Measurements from ENCODE around the gene RPAP3.

The RPAP3 gene

DNA sequence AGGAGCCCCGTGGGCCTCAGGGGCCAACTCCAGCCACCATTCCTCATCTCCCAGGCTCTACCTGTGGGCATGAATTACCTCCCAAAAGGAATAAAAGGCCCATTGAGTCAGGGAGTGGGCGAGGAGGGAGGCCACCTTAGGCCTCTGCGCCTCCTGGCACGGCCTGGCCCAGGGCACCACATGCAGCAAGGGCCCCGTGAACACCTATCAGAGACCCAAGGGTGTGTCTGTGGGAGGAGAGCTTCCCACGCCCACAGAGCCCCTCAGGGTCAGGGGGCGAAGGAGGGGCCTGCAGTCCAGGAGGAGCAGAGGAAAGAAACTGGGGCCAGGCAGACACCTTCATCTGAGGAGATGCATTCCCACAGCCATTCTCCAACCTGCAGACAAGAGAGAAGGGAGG, 40.7 kb upstream of the RPAP3 start:
- no peak overlapping the region for H3K4me3 Mint-ChIP-seq
- H3K27me3 Mint-ChIP-seq (ENCODE audit: low read depth) = peaks cover 17% of the 10 kb centered on the region
- no peaks in the 10 kb centered on the region for H3K9me3 Mint-ChIP-seq
- no peaks in the 10 kb centered on the region for H3K36me3 Mint-ChIP-seq (ENCODE audit: low read depth)
- H3K4me1 Mint-ChIP-seq (ENCODE audit: low read depth) = peaks cover 5% of the 10 kb centered on the region
- H3K27ac Mint-ChIP-seq = no peak overlapping the region

DNA sequence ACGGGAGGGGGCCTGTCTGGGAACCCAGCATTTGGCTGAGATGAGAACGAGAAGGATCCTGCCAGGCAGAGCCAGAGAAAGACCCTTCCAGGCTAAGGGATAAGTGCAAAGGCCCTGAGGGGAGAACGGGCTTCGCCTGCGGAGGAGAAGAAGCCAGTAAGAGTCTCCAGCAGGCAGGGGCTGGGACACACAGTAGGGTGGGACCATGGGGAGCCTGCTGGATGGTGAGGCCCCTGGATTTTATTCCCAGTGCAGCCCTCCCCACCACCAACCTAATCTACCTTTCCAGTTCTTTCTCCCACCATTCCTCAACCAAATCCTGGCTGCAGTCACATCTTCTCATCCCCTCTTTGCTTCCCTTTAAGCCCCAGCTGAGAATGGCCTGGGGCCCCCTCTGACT, 40.2 kb upstream of the RPAP3 start:
- Mint-ChIP-seq H3K4me1 (ENCODE audit: low read depth) (peaks cover 9% of the 10 kb centered on the region), H3K4me3 (no peak overlapping the region), H3K27ac (no peak overlapping the region), H3K36me3 (ENCODE audit: low read depth) (no peaks in the 10 kb centered on the region), H3K27me3 (ENCODE audit: low read depth) (peaks cover 17% of the 10 kb centered on the region), H3K9me3 (no peaks in the 10 kb centered on the region)

DNA sequence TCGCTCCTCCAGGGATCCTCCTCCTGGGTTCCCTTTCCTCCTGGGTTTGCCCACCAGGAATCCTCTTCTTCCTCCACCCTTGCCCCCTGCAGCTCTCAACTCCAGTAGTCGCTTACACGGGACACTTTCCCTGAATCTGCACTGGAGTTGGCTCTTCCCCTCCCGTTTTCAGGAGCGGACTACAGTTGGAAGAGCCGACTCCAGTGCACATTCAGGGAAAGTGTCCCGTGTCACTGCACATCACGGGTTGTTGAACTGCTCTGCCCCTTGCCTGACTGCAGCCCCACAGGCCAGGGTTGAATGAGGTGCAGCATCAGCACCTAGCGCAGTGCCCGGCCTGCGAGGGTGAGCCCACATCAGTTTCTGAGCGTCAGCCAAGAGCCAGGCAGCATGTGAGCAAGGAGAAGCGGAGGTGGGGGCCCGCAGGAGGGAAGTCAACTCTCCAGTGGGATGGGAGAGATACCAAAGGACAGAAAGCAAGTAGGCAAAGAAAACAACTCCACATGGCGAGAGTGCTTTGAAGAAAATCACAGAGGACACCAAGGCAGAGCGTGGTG, 39.7 kb upstream of the RPAP3 start:
- H3K27ac Mint-ChIP-seq = no peak overlapping the region
- no peak overlapping the region for H3K4me3 Mint-ChIP-seq
- peaks cover 9% of the 10 kb centered on the region for H3K4me1 Mint-ChIP-seq (ENCODE audit: low read depth)
- peaks cover 17% of the 10 kb centered on the region for H3K27me3 Mint-ChIP-seq (ENCODE audit: low read depth)
- H3K9me3 Mint-ChIP-seq = no peaks in the 10 kb centered on the region
- no peaks in the 10 kb centered on the region for H3K36me3 Mint-ChIP-seq (ENCODE audit: low read depth)

DNA sequence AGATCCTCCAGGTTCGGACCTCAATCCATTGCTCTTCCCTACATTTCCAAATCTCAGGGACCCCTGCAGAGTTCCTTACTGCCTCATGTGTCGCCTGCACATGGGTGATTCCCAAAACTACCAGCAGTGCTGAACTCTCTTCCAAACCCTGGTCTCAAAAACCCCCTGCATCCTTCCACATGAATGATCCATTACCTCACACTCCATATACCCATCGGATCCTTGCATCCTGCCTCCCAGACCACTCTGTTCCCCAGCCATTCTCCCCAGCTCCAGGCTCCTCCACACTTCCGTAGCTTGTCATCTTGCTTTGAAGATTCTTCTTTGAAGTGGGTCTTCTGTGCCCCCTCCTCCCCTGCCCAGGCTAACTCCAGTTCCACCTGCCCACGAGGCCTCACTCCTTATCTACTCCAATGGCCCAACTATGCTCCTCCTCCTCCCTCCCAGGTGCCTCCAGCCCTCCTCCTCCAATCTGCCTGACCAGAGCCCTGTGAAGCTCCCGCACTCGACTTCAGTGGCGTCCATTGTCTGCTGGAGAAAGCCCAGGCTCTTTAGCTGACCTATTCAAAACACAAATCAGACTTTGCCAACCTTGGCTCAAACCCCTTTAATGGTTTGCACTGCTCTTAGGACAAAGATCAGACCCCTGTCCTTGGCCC, 39.1 kb upstream of the RPAP3 start:
- H3K36me3 Mint-ChIP-seq (ENCODE audit: low read depth) = no peaks in the 10 kb centered on the region
- H3K27ac Mint-ChIP-seq = no peak overlapping the region
- peaks cover 17% of the 10 kb centered on the region for H3K27me3 Mint-ChIP-seq (ENCODE audit: low read depth)
- H3K4me3 Mint-ChIP-seq = no peak overlapping the region
- no peaks in the 10 kb centered on the region for H3K9me3 Mint-ChIP-seq
- H3K4me1 Mint-ChIP-seq (ENCODE audit: low read depth) = peaks cover 9% of the 10 kb centered on the region

DNA sequence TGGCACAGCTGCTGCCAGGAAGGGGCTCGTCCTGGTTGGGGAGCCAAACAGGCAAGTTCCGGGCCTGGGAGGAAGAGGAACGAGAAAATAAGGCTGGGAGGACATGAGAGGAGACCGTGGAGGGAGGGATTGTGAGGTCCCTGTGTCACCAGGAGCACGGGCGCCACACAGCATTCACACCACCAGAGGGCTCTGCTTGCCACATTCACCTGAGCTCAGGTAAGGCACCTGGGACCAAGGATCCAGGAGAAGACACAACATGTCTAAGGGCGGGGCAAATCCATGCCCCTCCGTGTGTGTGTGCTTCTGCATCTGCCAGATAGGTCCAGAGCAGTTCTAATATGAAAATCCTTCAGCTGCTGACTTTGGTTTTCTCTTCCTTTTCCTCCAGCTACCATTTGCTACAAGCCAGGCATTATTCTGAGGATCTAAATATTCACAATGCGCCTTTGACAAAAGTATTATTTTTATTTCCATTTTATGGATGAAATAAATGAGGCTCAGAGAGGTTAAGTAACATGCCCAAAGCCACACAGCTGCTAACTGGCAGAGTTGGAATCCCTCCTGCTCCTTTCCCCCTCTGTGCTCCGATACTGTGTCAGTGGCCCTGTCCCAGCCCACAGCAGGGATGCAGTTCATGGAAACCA, 38.3 kb upstream of the RPAP3 start:
- Mint-ChIP-seq H3K9me3 (no peaks in the 10 kb centered on the region), H3K36me3 (ENCODE audit: low read depth) (no peaks in the 10 kb centered on the region), H3K27ac (no peak overlapping the region), H3K27me3 (ENCODE audit: low read depth) (peaks cover 17% of the 10 kb centered on the region), H3K4me3 (no peak overlapping the region), H3K4me1 (ENCODE audit: low read depth) (peaks cover 9% of the 10 kb centered on the region)

DNA sequence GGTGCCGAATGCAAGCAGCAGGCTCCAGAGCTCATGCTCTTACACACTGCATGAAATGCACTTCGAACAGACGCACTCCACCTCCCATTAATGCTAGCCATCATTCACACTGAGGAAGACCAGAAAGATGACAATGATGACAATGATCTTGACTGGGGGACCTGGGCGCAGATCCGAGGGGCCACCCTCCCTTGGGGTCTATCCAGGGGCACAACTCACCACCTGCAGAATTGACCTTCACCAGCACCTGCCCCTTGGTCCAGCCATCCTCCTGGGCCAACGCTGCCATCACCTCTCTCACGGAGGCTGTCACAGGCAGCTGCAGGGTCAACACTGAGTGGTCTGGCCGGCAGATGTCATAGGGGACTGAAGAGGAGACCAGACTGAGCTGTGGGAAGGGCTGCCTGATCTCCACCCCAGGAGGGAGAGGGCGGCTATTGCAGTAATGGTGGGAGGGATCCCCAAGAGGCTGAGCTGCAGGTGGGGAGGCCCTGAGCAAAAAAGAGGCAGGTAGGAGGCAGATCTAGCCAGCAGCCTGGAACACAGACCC, 37.6 kb upstream of the RPAP3 start:
- Mint-ChIP-seq H3K4me1 (ENCODE audit: low read depth) (peaks cover 9% of the 10 kb centered on the region), H3K36me3 (ENCODE audit: low read depth) (no peaks in the 10 kb centered on the region), H3K9me3 (no peaks in the 10 kb centered on the region), H3K27ac (no peak overlapping the region), H3K27me3 (ENCODE audit: low read depth) (peaks cover 17% of the 10 kb centered on the region), H3K4me3 (no peak overlapping the region)

GRCh38 chr12:47742253-47742825, 36.5 kb upstream of the RPAP3 start:
- Mint-ChIP-seq H3K9me3 (no peaks in the 10 kb centered on the region), H3K4me1 (ENCODE audit: low read depth) (peaks cover 9% of the 10 kb centered on the region), H3K27me3 (ENCODE audit: low read depth) (peaks cover 17% of the 10 kb centered on the region), H3K36me3 (ENCODE audit: low read depth) (no peaks in the 10 kb centered on the region), H3K4me3 (no peak overlapping the region), H3K27ac (no peak overlapping the region)

GRCh38 chr12:47741340-47741703, 35.5 kb upstream of the RPAP3 start:
- H3K4me1 Mint-ChIP-seq (ENCODE audit: low read depth) = peaks cover 9% of the 10 kb centered on the region
- H3K27ac Mint-ChIP-seq = no peak overlapping the region

GRCh38 chr12:47740606-47741339, 34.9 kb upstream of the RPAP3 start:
- no peak overlapping the region for H3K4me3 Mint-ChIP-seq
- peaks cover 9% of the 10 kb centered on the region for H3K4me1 Mint-ChIP-seq (ENCODE audit: low read depth)
- peaks cover 17% of the 10 kb centered on the region for H3K27me3 Mint-ChIP-seq (ENCODE audit: low read depth)
- H3K27ac Mint-ChIP-seq = no peak overlapping the region
- H3K36me3 Mint-ChIP-seq (ENCODE audit: low read depth) = no peaks in the 10 kb centered on the region
- no peaks in the 10 kb centered on the region for H3K9me3 Mint-ChIP-seq

More at GRCh38 chr12:47741340-47741703, 35.5 kb upstream of the RPAP3 start:
- Mint-ChIP-seq H3K4me3 (no peak overlapping the region), H3K27me3 (ENCODE audit: low read depth) (peaks cover 17% of the 10 kb centered on the region), H3K36me3 (ENCODE audit: low read depth) (no peaks in the 10 kb centered on the region), H3K9me3 (no peaks in the 10 kb centered on the region)

- Mint-ChIP-seq H3K4me1 (ENCODE audit: low read depth) (peaks cover 9% of the 10 kb centered on the region), H3K27me3 (ENCODE audit: low read depth) (peaks cover 14% of the 10 kb centered on the region), H3K9me3 (no peaks in the 10 kb centered on the region), H3K36me3 (ENCODE audit: low read depth) (no peaks in the 10 kb centered on the region), H3K4me3 (no peak overlapping the region), H3K27ac (no peak overlapping the region)
These were observed 34.1 kb upstream of the RPAP3 start for GRCh38 chr12:47739979-47740378.

- H3K4me1 Mint-ChIP-seq (ENCODE audit: low read depth) = peaks cover 9% of the 10 kb centered on the region
- H3K27ac Mint-ChIP-seq = no peak overlapping the region
- H3K36me3 Mint-ChIP-seq (ENCODE audit: low read depth) = no peaks in the 10 kb centered on the region
- H3K4me3 Mint-ChIP-seq = no peak overlapping the region
- H3K27me3 Mint-ChIP-seq (ENCODE audit: low read depth) = peaks cover 10% of the 10 kb centered on the region
- no peaks in the 10 kb centered on the region for H3K9me3 Mint-ChIP-seq
These were observed 33.5 kb upstream of the RPAP3 start for GRCh38 chr12:47739297-47739696.

- Mint-ChIP-seq H3K9me3 (no peaks in the 10 kb centered on the region), H3K4me1 (ENCODE audit: low read depth) (peaks cover 9% of the 10 kb centered on the region), H3K36me3 (ENCODE audit: low read depth) (no peaks in the 10 kb centered on the region), H3K27me3 (ENCODE audit: low read depth) (peaks cover 1% of the 10 kb centered on the region), H3K27ac (no peak overlapping the region), H3K4me3 (no peak overlapping the region)
These were observed 32.2 kb upstream of the RPAP3 start for GRCh38 chr12:47737936-47738594.

DNA sequence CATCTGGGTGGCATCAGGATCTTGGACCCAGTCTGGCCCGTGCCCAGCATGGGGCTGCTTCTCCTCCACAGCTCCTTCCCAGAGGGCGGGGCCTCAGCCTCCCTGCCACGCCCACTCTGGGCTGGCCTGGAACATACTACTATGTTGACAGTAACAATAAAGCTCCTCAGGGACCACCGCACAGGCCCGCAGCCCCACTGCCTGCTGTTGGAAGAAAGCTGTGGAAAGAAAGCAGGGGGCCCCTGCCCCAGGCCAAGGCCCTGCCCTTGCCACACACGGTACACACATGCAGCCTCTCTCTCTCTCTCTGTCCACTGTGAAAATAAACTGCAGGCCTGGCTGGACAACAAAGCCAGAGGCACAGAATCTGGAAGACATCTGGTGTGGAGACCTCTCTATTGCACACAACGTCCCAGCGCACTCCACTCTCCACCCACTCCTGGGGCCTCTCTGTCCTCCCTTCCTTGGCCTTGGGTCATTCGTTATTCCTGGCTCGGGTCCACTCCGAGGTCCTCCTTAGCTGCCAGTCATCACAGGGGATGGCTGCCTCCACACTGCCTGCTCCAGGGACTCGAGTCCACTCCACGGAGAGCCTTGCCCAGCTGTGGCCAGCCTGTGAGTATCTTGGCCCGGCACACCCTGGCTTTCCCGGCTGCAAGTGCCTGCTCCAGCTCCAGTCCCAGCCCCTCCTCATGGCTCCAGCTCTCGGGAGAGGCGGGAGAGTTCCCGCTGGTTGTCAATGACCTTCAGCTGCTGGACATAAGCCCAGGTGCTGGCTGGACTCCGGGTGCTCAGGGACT, 31.2 kb upstream of the RPAP3 start:
- no peak overlapping the region for H3K4me3 Mint-ChIP-seq
- peaks cover 6% of the 10 kb centered on the region for H3K4me1 Mint-ChIP-seq (ENCODE audit: low read depth)
- H3K36me3 Mint-ChIP-seq (ENCODE audit: low read depth) = no peaks in the 10 kb centered on the region
- H3K9me3 Mint-ChIP-seq = no peaks in the 10 kb centered on the region
- H3K27me3 Mint-ChIP-seq (ENCODE audit: low read depth) = no peaks in the 10 kb centered on the region
- peak overlapping the region; percentile 31 for H3K27ac Mint-ChIP-seq

Data from T-helper 1 cell treated with Interleukin-12 subunit alpha and Interleukin-12 subunit beta and Interleukin-4 antibody, amounts not matched to agents 30 μg/mL and 1 μg/mL, for 36 hours (primary cell).